NOMO-1 (cell line): ENCODE results near the gene TAS1R1.

Experiments used
- DNase-seq, 2 experiments: peaks; one replicate each; lab custom pipeline; 2025; ENCODE audit not compliant: unreplicated experiment in 2 of 2; lab: John Stamatoyannopoulos, UW

Gene TAS1R1

GRCh38 chr1:6601923-6602668 is 47.0 kb downstream of the TAS1R1 start:
- DNase-seq = peak; percentile 27 to 82

DNA sequence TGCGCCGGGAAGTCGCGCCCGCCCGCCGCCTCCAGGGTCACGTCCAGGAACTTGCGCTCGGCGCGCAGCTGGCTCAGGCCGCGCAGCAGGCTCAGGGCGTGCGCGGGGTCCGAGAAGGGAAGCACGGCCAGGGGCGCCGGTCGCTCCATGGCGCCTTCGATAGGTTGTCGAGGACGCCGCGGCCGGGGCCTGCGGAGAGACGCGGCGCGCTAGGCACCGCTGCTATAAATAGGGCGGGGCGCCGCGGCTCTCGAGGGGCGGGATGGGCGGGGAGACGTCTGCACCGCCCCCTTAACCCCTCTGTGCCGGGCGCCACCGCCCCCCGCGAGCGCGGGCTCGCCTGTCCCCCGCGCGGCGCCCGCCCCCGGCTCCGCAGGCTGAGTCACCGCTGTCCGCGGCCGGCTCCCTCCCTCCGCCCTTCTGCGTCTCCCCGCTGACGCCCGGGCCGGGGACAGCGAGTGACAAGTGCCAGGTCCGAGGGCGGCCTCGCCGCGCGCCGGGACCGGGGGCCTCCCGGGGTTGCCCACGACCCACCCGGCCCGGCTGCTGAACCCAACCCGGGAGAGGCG is 47.6 kb downstream of the TAS1R1 start, which contains the start of gene KLHL21:
Gene KLHL21 (minus strand): TSS at position 201 of the 569 bp plus-strand sequence. CDS start 52 bp downstream, at position 149.
- DNase-seq = peak; percentile 82 to 93

DNA sequence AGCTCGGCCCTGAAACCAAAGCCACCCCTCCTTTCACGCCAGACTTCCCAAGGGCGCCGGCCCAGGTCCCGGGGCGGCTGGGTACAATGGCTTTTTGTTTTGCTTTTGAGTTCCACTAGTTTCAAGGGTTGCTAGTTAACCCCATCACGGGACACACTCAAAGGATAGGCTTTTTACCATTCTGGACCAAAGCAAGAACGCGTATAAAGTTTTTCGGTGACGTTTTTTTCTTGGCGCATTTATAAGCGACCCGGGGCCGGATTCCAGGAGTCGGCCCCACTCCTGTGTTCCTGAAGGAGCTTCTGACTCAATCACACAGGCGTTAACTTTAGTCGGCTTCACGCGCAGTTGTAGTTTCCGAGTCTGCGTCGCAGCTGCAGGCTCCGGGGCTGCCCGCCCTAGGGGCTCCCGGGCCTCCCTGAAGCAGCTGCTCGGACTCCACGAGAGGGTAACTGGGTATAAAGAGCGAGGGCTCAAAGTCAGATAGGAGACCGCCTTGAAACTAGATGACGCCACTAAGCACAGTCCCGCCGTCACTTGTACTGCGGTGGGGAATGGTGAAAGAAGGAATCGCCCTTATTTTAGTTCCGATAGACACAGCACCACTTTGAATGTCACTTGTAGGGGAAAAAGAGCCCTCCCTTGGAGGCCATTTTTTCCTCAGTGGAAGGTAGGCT is 48.3 kb downstream of the TAS1R1 start:
- peak; percentile 49 to 66 for DNase-seq

- no peak for DNase-seq
Measured at GRCh38 chr1:6603915-6604558, 48.9 kb downstream of the TAS1R1 start.

DNA sequence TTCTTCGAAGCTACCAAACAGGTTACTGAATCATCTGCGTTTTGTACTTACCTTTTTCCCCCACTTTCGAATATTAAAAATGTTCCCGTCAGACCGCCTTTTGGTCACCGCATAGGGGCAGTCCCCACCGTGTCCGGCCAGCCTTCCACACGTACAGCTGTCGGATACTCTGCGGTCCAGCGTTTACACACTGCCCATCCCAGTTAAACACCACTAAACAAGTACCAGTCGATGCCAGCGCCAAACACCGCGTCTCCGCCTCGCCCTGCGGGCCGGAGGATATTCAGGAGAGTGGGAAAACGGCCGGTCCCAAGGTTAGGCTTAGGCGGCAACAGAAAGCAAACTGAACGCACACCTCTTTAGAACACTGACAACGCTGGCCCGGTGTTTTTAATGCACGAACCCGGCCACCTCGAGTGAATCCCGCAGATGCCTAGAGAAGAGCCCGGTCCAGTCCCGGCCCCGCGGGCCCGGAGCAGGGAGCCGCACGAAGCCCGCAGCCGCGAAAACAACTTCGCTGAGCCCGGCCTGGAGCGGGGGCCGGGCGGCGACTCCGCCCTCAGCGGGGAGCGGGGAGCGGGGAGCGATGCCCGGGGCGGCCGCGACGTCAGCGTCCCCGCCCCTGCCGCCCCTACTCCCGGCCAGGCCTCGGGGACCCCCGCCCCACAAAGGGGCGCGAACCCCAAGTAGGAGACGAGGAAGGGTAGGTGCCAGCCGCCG is 57.7 kb downstream of the TAS1R1 start:
- peak in 1 of 2 experiments; percentile 56 for DNase-seq

GRCh38 chr1:6613361-6614018 is 58.4 kb downstream of the TAS1R1 start, which contains the start of gene PHF13:
TSS of gene PHF13 (plus strand) at chr1:6613731. CDS start at chr1:6614067, 336 bp downstream.
- peak; percentile 97 to 98 for DNase-seq

DNA sequence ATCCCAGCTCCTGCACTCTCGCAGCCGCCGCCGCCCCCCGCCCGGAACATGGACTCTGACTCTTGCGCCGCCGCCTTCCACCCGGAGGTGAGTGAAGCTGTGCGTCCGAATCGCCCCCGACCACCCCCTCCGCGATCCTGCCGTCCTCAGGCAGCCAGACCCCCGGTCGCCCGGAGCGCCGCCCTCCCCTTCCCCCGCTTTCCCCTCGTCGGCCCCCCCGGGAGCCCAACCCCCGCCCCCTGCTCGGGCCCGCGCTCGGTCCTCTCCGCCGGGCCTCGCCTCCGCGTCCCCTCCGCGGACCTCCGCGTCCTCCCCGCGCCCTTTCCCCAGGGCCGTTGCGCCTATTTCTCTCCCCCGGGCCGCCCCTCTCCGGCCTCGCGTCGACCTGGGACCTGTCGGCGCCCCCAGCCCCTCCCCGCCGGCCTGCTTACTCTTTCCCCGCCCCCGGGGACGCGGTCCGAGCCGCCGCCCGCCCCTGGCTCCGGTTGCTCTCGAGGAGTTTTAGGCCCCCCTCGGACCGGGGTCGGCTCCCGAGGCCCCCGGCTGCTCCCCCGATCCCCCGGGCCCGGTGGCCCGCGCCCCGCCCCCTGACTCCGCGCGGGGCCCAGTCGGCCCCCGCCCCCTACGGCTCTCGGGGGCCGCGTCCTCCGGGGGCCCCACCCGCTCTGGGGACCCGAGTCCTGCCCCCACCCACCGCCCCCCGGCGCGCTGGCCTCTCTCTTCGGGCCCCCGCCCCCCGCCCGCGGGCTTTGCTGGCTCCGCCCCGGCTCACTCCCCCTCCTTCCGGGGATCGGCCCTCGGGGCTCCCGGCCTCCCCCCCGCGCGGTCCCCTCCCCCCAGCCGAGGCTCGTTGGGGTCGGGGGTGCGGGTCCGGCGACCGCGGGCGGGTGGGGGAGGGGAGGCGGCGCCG is 59.2 kb downstream of the TAS1R1 start:
- DNase-seq = no peak

DNA sequence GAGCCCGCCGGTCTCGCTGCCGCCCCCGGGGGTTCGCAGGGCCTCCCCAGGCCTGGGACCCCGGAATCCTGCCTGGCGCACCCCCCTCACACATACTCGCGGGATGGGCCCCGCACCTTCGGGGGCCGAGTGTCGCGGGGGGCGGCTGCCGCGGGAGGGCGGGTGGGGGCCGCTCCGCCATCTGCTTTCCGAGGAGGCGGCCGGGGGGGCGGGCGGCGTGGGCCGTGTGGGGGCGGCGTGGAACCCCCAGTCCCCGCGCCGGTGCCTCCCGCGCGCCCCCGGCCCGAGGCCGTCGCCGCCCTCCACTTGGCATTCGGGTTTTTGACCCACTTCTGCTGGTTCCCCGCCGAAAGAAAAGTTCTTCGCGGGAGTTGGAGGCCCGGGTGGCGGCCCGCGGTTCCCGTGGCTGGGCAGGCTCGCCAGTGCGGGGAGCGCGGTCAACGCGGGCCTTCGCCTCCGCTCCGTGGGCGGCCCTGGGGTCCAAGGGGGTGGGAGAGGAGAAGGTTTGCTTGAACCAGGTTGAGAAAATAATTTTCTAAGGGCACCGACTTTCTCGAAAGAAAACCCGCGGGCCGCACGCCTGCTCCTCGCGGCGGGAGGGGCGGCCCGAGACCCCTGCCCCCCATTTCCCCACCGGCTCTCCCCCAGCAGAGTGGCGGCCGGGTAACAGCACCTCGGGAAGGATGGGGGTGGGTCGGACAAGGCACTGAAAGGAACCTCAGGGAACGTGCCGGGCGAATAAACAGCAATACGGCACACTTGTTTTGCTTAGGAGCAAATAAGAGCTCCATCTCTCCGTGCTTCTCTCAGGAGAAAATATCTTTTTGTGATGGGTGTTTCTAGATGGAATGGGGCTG is 60.0 kb downstream of the TAS1R1 start:
- DNase-seq = no peak

DNA sequence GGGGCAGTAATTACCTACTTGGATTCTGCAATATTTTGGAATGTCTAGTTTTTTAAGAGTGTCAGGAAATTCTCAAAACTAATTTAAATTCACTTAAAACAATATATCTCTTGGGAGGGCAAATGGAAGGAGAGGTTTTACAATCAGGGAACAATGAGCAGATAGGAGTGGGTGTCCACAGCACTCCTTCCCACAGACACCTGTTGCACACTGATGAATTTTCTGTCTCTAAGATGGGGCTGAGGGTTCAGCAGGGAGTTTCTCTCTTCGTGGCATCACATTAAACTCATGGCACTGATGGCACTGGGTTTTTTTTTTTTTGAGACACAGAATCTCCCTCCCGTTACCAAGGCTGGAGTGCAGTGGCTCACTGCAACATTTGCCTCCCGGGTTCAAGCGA is 63.9 kb downstream of the TAS1R1 start:
- DNase-seq = no peak

GRCh38 chr1:6621429-6622391 is 66.6 kb downstream of the TAS1R1 start:
- no peak for DNase-seq

DNA sequence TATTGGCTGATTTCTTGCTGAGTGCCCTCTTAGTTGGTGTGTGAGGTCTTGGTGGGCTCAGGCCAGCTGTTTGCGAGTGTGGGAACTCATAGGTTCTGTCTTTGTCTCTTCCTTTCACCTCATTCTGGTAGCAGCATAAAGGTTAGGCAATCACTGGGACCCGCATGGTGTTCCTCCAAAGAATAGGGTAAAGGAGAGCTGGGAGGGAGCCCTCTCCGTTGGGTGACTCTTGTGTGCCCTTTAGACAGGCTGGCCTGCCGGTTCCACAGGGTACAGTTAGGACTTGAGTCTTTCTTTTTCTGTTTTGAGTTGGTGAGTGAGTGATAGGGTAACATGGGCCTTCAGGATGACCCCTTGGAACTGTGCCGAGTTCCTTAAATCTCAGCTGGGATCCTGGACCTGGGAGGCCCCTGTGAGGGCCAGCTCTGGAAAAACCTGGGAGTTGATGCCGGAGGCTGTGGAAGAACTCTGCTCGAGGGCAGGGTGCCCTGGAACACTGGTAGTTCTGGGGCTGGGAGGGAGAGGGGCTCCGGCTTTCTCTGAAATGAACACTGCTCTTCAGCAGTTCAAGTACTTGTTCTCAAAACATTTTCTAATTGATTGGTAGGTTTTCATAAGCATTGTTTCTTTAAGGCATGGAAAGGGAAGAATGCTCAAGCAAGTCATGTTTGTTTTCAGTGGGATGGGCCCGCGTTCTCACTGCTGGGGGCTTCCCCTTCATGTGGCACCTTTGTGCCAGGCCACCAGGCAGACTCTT is 67.5 kb downstream of the TAS1R1 start:
- no peak for DNase-seq

- no peak for DNase-seq
Measured at GRCh38 chr1:6623269-6623965, 68.3 kb downstream of the TAS1R1 start.

DNA sequence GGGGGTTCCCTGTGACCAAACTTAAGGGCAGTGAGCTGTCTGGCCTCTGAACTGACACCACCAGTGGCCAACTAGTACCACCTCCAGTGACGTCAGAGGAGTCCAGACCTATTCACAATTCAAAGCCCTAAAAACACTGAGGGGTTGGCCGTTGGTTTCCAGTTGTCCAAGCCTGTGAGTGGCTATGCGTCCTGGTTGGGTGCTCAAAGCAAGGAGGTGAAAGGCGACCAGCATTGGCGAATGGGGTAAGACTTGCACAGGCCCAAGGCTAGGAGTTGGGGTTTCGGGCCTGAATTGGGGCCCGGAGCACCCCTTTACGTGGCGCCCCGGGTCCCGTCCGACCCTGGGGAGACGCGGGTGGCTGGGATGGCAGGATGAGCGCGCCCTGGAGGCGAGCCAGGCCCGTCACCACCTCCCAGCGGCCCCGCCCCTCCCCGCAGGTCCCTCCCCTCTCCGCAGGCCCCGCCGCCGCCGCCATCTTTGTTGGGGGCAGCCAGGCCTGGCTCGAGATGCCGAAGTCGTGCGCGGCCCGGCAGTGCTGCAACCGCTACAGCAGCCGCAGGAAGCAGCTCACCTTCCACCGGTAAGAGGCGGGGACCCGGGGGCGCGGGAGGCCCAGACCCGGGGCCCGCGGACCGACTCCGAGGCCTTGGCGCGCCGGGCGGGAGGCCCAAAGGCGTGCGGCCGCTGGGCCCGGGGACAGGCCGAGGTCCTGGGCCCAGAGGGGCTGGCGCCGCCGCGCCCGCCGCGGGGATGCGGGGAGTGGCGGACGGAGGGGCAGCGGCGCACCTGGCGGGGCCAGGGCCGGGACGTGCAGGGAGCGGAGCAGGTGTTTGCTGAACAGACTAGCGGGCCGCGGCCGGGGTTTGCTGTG is 69.8 kb downstream of the TAS1R1 start, which contains the start of gene THAP3:
Gene THAP3 (plus strand): TSS at position 159 of the 874 bp plus-strand sequence. CDS start 351 bp downstream, at position 510.
- DNase-seq = peak; percentile 62 to 71

DNA sequence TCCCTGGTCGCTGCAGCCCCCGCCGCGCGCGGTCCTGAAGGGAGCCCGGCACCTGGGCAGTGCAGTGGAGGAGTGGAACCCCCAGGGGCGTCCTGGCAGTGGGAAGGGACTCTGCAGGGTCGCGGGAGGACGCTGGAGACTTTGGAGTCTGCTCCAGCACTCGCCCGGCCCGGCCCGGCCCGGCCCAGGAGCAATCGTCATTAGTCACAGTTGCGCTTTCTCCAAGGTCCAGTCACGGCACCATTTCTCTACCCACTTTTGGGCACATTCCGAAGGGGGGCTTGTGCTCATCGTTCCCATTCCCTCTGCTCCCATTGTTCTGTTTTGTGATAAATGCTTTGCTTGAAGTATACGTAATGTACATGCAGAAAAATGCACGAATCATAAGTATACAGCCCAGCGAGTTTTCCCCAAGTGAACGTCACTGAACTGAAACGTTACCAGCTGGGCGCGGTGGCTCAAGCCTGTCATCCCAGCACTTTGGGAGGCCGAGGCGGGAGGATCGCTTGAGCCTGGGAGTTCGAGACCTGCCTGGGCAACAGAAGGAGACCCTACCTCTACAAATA is 70.6 kb downstream of the TAS1R1 start:
- no peak for DNase-seq
